K562 (cell line): Measurements from ENCODE around the gene ATP6V1A.

Source experiments
- CTCF ChIP-seq, 3 experiments: IDR thresholded peaks in 2 of 3; conservative IDR thresholded peaks in 1 of 3; 2 replicates each; pipeline ENCODE4 v1.5.1; 2011 to 2012; ENCODE audit warnings: low read length in 3 of 3, mild to moderate bottlenecking in 3 of 3, control low read depth in 2 of 3, improper control_type of control experiment in 1 of 3, inconsistent platforms in 1 of 3, low read depth in 1 of 3, mixed read lengths in 1 of 3, moderate library complexity in 1 of 3; ENCODE audit not compliant: insufficient read depth in 2 of 3
- MXI1 ChIP-seq: IDR thresholded peaks from 2 replicates; pipeline ENCODE4 v1.6.1; 2011; ENCODE audit warnings: low read depth, mild to moderate bottlenecking, improper control_type of control experiment, low read length
- TBP ChIP-seq: optimal IDR thresholded peaks from 2 replicates; pipeline ENCODE3; 2011; ENCODE audit warnings: low read depth, low read length, improper control_type of control experiment

GRCh38 chr3:113769551-113769950 is 22.7 kb downstream of the ATP6V1A start:
- TF ChIP-seq CTCF (IDR thresholded peaks at IDR 0.05 in 2 of 3, conservative IDR thresholded peaks at IDR 0.05 in 1 of 3; ENCODE audit: insufficient read depth in 2 of 3, low read depth in 1 of 3, low read length in 3 of 3) (no peak), MXI1 (no peak), TBP (no peak)
